A673 (cell line): Measurements from ENCODE around the gene CUBN. TPM values are rescaled to one million over a fixed set of nuclear protein-coding genes. Genes with fewer than 3 reads are reported as not detected.

Experiments
- BruUV-seq: library from RNA; stranded (reverse); fragments of 400-500 nt; replicated peaks from 2 replicates; lab custom pipeline; 2021; lab: Mats Ljungman, UMichigan
- CTCF ChIA-PET: fragments of 300-600 bp; sonication (Branson Sonifier 250); formaldehyde crosslinking; loops from one replicate; lab custom pipeline; 2022; ENCODE audit warnings: antibody characterized with exemption; lab: Charles Lee
- POLR2A ChIA-PET: fragments of 300-600 bp; sonication (Branson Sonifier 250); formaldehyde crosslinking; loops from one replicate; lab custom pipeline; 2022; ENCODE audit warnings: antibody characterized with exemption; ENCODE audit not compliant: low non-redundant PET; lab: Charles Lee
- DNase-seq: peaks from one replicate; pipeline ENCODE4 v3.0.0-alpha.2; 2015; ENCODE audit warnings: low spot score
- H3K27ac ChIP-seq: fragments of 200-600 bp; sonication (generic); 2 replicates; pipeline ENCODE4 v1.5.1; 2016; ENCODE audit warnings: mixed run types, low read depth, mild to moderate bottlenecking, mixed read lengths, antibody characterized with exemption, low read length; ENCODE audit not compliant: poor library complexity, severe bottlenecking
- H3K27me3 ChIP-seq: fragments of 200-600 bp; sonication (generic); replicated peaks from 2 replicates; pipeline ENCODE4 v1.6.1; 2017; ENCODE audit warnings: mixed run types, low read depth, mild to moderate bottlenecking, mixed read lengths, antibody characterized with exemption, low read length; ENCODE audit not compliant: insufficient read depth, poor library complexity
- H3K36me3 ChIP-seq: fragments of 200-600 bp; sonication (generic); 2 replicates; pipeline ENCODE4 v1.6.1; 2016; ENCODE audit warnings: mixed run types, mild to moderate bottlenecking, mixed read lengths, antibody characterized with exemption, low read length; ENCODE audit not compliant: insufficient read depth, poor library complexity, severe bottlenecking
- H3K4me1 ChIP-seq: fragments of 200-600 bp; sonication (generic); 2 replicates; pipeline ENCODE4 v1.6.1; 2017; ENCODE audit warnings: mixed run types, mild to moderate bottlenecking, mixed read lengths, antibody characterized with exemption, low read length; ENCODE audit not compliant: insufficient read depth, poor library complexity, severe bottlenecking
- H3K4me3 ChIP-seq: fragments of 200-600 bp; sonication (generic); 2 replicates; pipeline ENCODE4 v1.5.1; 2016; ENCODE audit warnings: low read depth, mixed run types, mild to moderate bottlenecking, mixed read lengths, low read length; ENCODE audit not compliant: poor library complexity, severe bottlenecking
- H3K9me3 ChIP-seq: fragments of 200-600 bp; sonication (generic); 2 replicates; pipeline ENCODE4 v1.6.1; 2016; ENCODE audit warnings: mixed run types, low read depth, mild to moderate bottlenecking, mixed read lengths, antibody characterized with exemption, low read length; ENCODE audit not compliant: poor library complexity, severe bottlenecking
- EZH2 ChIP-seq: fragments of 200-600 bp; sonication (generic); IDR thresholded peaks from 2 replicates; pipeline ENCODE4 v1.6.1; 2017; ENCODE audit warnings: borderline replicate concordance, low read depth, mild to moderate bottlenecking, mixed read lengths, antibody characterized with exemption, low read length; ENCODE audit not compliant: poor library complexity, severe bottlenecking
- intact Hi-C: fragments of 100-400 bp; cut with micrococcal nuclease; formaldehyde crosslinking; loops from one replicate; pipeline ENCODE4 v1.10.0; 2022; ENCODE audit not compliant: unreplicated experiment
- total RNA-seq: library from RNA; stranded (reverse); gene quantifications from 2 replicates; pipeline ENCODE4 v1.2.3, GENCODE V29; 2021
- TF ChIP-seq, protein P1 (sequence below): fragments of 300-800, 200-600 bp; sonication (generic); conservative IDR thresholded peaks from 2 replicates; pipeline ENCODE4 v1.5.1; 2017; ENCODE audit warnings: low read depth, mild to moderate bottlenecking, antibody characterized with exemption, low read length, moderate library complexity, mixed read lengths

The CUBN gene
- total RNA-seq, 1 experiment from 2014 or later: 3.4 TPM

DNA sequence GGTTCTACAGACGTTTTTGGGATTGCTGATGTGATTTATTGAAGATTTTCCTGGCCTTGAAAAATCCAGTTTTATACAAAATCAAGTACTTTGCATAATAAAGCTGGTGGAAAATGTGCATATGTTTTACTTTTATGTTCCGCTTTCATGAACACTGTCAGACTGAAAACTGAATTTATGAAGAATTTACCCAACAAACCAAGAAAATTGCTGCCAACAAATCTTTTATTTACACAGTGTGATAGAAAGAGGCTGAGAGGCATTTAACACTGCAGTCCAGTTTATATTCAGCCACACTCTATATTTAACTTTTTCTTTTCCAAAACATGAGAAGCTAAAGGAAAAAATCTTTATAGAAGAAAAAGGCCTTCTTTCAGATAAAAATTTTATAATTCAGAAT lies 277.0 kb downstream of the CUBN start:
- Histone ChIP-seq H3K36me3 (no peaks in the 10 kb centered on the region), H3K9me3 (no peaks in the 10 kb centered on the region), H3K4me1 (peaks cover 5% of the 10 kb centered on the region), H3K4me3 (no peak overlapping the region), H3K27me3 (no peaks in the 10 kb centered on the region), H3K27ac (no peak overlapping the region)
- POLR2A ChIA-PET: no interaction called here
- DNase-seq: no peak
- intact Hi-C loops: no loop called here
- BruUV-seq: no TSS peak
- TF ChIP-seq EZH2: no peak
- TF ChIP-seq, protein P1, sequence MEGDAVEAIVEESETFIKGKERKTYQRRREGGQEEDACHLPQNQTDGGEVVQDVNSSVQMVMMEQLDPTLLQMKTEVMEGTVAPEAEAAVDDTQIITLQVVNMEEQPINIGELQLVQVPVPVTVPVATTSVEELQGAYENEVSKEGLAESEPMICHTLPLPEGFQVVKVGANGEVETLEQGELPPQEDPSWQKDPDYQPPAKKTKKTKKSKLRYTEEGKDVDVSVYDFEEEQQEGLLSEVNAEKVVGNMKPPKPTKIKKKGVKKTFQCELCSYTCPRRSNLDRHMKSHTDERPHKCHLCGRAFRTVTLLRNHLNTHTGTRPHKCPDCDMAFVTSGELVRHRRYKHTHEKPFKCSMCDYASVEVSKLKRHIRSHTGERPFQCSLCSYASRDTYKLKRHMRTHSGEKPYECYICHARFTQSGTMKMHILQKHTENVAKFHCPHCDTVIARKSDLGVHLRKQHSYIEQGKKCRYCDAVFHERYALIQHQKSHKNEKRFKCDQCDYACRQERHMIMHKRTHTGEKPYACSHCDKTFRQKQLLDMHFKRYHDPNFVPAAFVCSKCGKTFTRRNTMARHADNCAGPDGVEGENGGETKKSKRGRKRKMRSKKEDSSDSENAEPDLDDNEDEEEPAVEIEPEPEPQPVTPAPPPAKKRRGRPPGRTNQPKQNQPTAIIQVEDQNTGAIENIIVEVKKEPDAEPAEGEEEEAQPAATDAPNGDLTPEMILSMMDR: no peak
- CTCF ChIA-PET: interaction anchor here (0.5 kb wide), 1 partner anchor 221 kb away, joined by 6 read pairs; no protein-coding TSS in a partner anchor

DNA sequence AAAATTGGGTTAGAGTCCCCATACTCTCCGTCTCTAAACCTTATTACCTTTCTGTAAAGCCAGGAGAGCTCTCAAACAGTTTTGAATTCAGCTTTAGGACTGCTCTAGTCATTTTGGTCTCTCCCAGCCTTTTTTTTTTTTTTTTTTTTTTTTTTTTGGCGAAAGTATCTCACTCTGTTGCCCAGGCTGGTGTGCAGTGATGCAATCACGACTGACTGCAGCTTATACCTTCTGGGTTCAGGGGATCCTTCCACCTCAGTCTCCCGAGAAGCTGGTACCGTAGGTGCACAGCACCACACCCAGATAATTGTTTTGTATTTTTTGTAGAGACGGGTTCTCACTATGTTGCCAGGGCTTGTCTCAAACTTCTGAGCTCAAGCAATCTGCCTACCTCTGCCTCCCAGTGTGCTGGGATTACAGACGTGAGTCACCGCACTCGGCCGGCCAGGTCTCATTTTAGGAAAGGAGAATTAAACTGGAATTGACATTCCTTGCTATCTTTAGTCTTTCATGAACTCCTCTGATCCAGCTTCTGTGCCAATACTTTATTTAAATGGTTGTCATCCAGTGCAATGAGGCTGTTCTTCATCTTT lies 281.0 kb downstream of the CUBN start:
- no TSS peak for BruUV-seq
- POLR2A ChIA-PET: no interaction called here
- no peak overlapping the region for H3K4me3 ChIP-seq
- H3K27me3 ChIP-seq: no peaks in the 10 kb centered on the region
- no peaks in the 10 kb centered on the region for H3K36me3 ChIP-seq
- H3K27ac ChIP-seq: no peak overlapping the region
- intact Hi-C loops: no loop called here
- no peaks in the 10 kb centered on the region for H3K9me3 ChIP-seq
- CTCF ChIA-PET: no interaction called here
- DNase-seq: no peak
- H3K4me1 ChIP-seq: peaks cover 4% of the 10 kb centered on the region
- TF ChIP-seq EZH2: no peak
- TF ChIP-seq, protein P1: no peak

DNA sequence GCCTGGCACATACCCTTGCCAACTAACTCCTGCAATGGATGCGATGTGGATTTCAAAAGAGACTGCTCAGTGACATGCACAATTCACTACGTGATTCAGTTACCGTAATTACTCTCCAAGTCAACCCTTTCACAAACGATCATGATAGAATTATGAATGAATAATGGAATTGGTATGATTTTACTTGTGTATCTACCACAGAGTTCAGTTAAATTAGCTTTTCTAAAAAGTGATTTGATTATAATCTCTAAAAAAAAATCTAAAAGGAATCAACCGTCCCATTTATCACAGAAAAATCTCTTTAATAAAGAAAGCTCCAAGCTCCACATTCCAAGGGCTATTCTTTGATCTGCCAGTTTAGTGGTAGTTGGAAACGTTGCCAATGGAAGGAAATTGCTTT lies 282.0 kb downstream of the CUBN start:
- Histone ChIP-seq H3K27me3 (no peaks in the 10 kb centered on the region), H3K36me3 (no peaks in the 10 kb centered on the region), H3K27ac (no peak overlapping the region), H3K4me3 (no peak overlapping the region), H3K4me1 (no peaks in the 10 kb centered on the region), H3K9me3 (no peaks in the 10 kb centered on the region)
- no TSS peak for BruUV-seq
- TF ChIP-seq, protein P1: no peak
- TF ChIP-seq EZH2: no peak
- POLR2A ChIA-PET: no interaction called here
- CTCF ChIA-PET: no interaction called here
- intact Hi-C loops: no loop called here
- DNase-seq: no peak
